ENCODE measurements around the gene PPP1R13B.

The PPP1R13B gene

DNA sequence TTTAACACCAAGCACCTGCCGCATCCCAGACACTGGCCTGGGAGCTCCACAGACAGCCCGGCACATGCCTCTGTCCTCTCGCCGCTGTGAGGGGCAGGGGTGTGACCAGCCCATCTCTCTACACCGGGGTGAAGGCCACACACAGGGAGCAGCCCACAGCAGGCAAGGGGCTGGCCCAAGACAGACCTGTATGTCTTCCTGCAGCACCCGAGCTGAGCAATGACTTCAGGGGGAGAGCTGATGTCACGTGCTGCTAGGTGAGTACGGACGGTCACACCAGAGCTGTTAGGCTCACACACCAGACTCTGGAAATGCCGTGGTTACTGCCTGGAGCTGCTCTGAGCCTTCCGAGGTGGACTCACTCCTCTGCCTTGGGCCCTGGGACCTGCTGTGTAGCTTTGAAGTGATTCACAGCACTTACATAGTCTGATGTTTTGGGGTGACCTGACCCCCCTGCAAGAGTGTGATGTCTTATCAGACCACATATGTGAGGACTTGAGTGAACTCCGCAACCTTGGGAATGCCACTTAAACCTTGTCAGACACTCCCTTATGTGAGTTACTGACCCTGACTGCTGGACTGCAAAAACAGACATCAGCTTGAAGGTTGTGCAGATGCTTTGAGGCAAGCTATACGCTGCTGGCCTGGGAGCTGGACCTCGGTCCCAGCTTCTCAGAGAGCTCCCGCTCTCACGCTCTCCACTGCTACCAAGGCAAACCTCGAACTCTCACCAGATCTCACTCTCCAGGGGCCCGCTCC lies 133.9 kb downstream of the PPP1R13B start:
- DNase-seq (ENCODE audit: low read depth), result no peak

DNA sequence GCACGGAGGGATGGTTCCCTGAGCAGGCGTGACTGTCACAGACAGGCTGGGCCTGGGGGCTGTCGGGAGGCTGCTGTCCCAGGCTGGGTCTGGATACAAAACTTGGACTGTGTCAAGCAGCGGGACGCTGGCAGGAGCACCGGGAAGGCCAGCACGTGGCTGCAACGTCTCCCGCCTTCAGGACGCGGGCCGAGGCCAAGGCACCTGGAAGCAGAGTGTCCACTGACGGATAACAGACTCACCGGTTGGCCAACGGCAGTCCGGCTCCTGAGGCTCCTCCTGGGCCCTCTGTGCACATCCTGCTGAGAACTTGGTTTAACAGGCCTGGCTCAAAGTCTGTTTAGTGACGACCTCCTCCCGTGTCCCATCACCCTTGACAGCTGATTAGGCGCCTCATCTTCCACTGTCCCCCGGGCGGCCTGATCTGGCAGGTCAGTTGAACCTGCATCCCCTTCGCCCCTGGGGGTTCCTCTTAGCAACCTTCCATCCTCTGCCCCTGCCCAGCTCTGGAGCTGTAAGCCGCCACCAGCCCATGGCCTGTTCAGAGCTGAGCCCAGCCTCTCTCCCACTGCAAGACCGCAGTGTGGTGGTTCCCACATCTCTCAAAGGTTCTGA lies 134.6 kb downstream of the PPP1R13B start:
- no peak for DNase-seq (ENCODE audit: low read depth)

DNA sequence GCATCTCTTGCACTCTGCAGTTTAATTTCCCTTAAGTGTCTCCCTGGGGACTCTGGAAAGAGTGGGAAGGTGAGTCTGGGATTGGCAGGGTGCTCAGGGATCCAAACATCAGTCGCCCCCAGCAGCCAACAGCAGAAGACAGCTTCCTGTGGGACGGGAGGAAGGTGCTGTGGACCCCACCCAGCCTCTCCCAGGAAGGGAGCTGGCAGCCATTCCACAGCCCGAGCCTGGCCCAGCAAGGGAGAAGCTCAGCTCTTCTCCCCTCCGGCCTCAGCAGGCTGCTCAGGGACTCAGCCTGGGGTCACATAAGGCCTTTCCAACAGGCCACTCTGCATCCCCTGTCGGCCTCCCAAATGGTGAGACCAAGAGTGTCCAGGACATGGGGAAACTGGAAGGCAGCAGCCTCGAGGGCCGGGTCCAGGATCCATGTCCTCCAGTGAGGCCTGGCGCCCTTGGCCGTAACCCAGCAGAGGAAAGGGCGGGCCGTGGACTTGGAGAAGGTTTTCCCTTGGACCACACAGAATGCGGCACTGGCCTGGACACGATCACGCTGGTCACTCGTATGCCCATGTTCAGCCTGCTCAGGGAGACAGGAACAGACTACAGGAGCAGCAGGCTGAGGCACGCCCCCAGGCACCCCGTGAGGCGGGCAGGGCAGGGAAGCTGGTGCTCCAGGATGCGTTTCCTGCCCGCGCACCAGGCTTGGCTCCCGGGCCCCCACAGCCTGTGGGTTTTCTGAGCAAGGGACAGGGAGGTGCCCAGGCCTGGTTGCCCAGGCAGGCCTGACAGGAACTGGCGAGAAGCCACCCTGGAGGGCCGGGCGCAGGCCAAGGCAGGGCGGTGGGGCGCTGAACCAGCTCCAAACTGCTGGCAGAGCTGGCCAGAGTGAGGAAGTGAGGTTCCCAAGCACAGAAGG lies 135.6 kb downstream of the PPP1R13B start:
- DNase-seq (ENCODE audit: low read depth), result no peak

DNA sequence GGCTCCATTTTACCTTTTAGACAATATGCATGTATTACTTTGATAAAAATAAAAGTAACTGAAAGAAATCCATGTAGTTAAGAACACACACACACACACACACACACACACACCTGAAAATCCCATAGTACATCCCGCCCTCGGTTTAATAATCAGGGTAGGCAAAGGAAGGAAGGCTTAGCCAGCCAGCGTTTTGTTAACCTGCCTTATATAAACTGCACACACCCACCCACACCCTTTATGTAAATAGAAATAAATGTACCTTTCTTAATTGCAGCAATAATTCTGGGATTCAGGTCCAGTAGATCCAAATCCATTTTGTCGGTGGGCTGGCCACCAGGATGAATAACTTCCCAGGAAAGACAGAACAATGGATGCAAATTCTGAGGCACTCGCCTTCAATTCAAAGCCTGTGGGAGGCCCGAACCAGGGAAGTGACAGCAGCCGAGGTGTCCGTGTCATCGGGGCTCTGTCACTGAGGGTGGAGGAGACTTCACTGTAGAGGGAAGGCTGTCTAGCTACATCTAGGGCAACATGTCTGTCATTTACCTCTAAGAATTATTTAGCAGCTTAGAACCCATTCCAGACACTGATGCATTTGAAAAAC lies 136.5 kb downstream of the PPP1R13B start:
- DNase-seq (ENCODE audit: low read depth), result no peak

DNA sequence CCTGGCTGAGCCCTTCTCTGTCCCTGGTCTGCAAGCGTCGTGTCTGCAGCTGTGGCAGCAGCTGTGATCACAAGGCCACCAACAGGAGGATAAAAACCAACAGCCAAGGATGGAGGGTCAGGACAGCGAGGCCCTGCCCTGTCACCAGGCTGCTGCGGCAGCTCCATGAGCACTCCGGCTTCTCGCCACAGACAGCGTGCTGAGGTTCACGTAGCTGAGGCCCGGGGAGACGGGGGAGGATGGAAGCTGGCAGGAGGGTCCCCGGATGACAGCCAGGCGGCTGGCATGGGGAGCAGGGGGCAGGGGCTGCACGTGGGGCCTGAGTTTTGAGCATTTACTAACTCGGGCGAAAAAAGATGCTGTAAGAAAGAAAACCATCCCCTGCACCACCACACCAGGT lies 137.6 kb downstream of the PPP1R13B start:
- DNase-seq (ENCODE audit: low read depth), result no peak

DNA sequence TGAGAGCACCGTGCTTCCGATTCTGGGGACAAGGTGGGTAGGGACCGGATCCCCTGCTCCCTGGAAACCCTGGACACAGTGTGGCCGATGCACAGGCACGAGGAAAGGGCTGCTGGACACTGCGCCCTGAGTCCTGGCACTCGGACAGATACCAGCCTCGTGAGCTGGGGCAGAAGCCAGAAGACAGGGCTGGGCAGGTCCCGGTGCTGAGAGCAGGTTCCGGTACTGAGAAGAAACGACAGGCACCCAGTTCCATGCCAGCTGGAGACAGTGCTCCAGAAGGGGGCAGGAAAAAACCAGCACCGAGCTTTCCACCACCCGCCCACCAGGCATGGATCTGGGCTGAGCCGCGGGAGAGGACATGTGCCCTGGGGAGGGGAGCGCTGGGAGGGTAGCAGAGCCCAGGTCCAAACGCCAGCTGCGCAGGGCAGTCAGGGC lies 138.6 kb downstream of the PPP1R13B start:
- DNase-seq (ENCODE audit: low read depth), result no peak

DNA sequence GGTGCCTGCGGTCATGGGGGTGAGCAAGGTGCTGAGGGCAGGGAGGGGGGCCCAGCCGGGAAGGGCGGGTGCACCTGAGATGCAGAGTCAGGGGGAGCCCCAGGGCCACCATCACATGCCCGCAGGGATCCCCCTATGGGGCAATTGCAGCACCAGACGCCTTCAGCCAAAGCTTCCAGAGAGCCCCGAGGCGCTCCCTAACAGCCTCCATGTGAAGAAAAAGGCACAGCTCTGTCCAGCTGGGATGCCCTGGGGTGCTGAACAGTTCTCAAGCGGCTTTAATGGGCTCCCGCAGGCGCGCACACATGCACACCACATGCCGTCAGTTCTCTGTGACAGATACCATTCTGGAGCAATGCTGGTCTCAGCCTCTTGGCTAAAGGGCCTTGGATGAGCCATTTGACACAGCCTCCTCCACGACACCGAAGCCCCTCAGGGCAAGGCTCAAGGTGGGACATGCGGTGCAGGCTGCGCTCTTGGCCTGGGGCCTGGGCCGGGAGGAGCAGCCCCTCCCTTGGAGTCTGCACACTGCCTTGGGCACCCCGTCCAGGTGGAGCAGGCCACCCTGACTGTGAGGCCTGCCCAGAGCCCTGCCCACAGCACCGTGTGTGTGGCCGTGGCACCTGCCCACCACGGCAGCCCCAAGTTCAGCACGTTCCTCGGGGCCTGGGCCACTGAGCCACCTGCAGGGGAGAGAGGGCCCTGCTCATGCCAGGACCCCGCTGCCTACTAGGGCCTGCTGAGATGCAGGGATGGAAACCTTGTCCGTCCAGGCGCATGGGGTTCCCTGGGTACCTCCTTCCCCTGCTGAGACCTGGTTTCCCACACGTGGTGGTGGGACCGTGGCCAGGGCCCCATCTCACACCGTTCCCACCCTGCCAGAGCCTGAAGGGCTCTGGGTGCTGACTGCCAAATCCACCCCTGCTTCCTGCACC lies 139.8 kb downstream of the PPP1R13B start:
- DNase-seq (ENCODE audit: low read depth), result no peak

DNA sequence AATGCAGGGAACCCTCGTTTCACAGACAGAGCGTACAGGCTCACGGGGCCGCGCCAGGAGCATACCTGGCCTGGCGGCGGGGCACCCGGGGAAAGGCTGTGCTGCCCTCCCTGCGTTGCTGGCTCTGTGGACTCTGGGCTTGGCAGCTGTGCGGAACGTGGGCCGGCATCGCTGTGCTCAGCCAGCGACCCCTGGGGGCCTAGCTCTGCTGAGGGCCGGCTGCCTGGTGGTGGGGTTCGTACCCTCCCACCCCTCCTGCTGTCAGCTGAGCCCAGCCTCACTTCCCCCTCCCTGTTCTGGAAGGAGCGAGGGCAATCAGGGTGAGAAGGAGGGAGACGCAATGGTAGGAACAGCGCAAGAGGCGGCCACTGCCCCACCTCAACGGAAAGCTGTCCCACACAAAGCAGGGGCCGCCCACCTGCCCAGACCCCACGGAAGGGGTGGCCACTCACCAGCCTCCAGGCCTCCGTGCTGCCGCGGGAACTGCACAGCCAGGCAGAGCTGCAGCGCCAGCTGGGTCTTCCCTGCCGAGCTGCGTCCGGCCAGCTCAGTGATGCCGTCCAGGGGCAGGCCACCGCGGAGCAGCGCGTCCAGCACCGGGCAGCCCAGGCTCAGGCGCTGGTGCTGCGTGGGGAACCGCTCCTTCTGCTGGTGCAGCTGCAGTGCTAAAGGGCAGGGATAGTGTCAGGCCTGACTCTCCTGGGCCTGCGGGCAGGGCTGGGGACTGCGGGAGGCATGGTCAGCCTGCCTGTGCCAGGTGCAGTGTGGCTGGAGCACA lies 140.6 kb downstream of the PPP1R13B start:
- DNase-seq (ENCODE audit: low read depth), result no peak

DNA sequence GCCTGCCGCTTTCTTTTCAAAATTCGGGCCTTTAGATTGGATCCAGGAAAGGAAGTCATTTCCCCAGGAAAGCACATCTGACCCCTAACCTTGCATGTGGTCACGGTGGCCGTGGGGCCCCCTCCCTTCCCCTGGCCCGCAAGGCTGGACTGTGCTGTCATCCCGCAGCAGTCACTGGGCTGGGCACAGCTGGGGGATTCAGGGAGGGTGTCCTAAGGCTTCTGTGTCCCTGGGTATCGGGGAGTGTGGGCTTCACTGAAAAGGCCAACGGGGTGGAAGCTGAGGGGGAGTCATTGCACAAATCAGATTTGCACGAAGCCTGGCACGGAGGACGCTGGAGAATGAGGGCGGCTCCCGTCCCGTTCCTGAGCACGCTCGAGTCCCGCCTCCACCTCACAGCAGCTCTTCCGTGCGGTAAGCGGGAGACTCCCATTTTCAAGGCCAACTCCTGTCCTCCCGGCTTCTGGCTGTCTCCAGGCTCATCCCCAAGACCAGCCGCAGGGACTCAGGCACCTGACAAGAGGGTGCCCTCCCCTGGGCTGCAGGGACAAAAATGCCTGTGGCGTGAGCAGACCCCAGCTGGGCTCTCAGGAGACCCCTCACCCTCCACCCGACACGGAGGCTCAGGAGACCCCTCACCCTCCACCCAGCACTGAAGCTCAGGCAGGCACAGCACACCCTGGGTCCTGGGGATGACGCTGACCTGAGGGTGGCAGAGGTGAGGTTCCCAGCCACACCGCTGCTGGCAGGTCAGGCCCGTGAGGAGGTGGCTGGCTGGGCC lies 141.7 kb downstream of the PPP1R13B start:
- no peak for DNase-seq (ENCODE audit: low read depth)

DNA sequence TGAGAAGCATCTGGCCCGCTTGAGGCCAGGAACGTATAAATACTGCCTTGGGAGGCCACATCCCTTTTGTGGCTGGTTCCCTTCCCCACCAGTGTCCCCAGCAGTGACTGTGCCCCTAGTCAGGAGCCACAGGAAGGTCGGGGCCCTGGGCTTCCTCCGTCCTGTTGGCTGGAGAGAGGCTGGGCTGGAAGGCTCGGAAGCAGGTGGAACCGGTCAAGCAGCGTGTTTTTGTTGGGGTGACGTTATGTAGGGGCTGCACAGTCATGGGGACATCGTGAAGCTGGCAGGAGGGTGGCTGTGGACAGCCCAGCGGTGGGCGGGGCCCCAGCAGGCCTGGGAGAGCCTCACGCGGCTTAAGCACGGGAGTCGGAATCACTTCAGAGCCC lies 142.3 kb downstream of the PPP1R13B start:
- no peak for DNase-seq (ENCODE audit: low read depth)

DNA sequence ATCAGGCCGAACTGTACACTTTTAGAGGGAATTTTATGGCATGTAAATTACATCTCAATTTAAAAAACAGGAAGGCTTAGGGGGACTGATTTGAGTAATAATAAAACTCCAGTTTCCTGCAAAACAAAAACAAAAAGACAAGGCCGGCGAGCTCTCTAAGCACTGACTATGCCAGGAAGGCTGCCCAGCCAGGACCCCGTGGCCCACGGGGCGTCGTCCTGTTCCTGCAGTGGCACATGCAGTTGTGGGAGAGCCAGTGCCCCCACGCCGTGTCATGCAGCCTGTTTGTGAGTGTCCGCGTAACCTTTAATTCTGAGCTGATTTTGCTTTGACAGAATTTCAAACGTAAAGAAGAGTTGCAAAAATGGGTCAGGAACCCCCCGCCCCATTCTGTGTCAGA lies 142.7 kb downstream of the PPP1R13B start:
- no peak for DNase-seq (ENCODE audit: low read depth)

DNA sequence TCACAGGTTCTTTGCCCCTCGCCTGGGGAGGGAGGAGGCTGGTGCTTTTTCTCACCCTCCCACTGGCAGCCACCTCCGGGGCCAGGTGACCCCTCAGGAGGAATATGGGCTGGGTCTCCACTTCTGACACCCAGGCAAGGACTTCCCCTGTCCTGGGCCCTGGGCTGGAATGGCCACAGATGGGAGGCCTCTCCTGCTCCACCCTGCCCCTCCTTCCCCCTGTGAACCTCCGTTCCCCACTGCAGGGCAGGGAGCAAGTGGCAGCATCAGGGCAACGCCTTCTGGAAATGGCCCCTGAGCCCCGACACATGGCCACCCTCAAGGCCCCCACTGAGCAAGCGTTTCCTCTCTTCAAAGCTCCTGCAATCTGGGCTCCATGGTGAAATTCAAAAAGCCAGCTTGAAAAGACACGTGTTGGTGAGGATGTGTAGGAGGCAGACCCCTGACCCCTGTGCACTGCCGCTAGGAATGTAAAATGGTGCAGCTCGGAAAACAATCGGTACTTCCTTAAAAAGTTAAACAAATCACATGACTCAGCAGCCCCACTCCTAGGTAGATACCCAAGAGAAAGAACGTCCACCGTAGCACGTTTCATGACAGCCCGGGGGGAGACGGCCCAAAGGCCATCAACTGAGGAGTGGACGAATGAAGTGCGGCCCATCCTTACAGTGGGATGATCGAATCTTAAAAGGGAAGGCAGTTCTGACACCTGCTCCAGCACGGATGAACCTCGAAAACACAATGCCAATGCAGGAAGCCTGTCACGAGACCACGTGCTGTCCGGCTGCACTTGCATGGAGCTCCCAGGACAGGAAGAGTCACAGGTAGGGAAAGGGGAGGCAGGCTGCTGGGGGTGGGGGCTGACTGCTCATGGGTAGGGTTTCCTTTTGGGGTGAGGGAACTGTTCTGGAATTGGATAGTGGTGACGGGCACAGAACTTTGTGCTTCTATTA lies 143.7 kb downstream of the PPP1R13B start:
- no peak for DNase-seq (ENCODE audit: low read depth)

DNA sequence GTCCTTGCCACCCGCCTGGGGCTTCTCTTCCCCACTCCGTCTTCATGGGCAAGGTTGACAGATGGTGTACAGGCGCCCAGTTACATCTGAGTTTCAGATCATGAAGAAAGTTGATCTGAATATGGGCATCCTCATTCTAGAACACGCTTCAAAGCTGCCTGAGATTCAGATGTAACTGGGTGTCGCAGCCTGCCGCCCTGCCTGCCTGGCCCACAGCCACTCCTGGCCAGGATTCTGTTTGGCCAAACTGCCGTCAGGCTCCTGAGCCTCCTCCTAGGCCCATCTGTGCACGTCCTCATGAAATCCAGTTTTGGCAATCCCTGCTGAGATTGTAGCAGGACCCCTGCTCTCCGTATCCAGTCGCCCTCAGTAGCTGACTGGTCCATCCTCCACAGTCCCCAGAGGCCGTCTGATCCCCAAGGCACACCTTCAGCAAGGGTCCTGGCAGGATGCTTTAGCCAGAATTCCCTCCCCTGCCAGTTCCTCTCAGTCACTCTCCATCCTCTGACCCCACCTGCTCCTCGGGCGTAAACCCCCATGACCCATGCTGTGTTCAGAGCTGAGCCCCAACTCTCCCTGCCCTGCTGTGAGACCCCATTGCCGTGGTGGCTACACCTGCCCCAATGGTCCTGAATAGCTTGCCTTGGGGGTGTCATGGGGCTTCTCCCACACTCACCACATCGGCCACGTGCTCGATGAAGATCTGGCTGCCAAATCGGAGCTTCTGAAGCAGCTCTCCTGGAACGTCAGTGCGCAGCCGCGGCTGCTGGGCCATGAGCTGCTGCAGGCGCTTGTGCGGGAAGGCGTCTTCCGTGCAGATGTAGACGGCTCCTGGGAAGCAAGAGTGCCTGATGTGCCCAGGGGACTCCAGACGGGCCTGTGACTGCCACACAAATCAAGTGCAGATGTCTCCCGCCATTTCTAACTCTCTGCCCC lies 144.6 kb downstream of the PPP1R13B start:
- DNase-seq (ENCODE audit: low read depth), result no peak

DNA sequence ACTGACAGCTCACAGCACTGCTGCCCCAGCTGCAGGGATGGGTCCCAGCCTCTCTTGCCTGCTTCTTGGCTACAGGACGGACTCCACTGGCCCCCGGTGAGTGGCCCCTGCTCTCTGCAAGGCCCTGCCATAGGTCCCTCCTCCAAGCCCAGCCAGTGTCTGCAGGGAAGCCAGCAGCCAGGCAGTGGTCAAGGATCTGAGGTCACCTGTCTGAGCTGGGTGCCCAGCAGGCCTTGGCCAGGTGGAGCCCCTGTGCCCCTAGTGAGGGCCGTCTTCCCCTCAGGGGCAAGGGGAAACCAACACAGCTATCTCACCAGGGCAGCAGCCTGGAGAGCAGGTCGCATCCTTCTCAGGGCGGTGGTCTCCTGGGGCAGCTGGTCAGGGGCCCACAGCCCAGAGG lies 145.3 kb downstream of the PPP1R13B start:
- no peak for DNase-seq (ENCODE audit: low read depth)

DNA sequence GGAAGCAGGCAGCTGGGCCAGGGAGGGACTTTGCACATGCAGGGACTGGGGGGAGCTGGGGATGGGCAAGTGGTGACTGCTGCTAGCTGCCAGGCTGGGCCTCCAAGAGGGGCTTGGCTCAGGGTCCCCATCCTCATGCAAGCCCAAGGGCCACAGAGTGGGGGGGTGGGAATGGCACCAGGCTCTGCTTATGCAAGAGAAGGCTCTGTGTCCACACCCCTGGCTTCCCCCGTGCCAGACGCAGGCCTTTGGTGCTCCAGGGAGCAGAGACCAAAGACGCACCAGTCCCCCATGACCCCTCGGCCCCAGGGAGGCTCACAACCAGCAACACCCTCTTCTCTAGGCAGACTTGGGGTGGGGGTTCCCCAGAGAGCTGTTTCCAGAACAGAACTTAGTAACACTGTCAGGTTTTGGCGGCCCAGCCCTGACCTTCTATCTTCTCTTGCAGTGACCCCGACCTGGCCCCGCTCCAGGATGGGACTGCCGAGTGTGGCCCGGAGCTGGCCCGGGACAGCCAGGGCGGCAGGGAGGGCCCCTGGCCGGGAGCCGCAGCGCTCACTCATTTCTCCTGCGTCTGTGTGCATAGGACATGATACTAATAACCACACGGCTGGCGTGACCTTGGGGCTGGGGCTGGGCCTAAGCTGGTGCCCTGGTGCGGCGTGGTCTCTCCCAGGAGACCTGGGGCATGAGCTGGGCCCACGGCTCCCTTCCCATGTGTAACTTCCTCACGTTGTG lies 146.5 kb downstream of the PPP1R13B start:
- DNase-seq (ENCODE audit: low read depth), result no peak

DNA sequence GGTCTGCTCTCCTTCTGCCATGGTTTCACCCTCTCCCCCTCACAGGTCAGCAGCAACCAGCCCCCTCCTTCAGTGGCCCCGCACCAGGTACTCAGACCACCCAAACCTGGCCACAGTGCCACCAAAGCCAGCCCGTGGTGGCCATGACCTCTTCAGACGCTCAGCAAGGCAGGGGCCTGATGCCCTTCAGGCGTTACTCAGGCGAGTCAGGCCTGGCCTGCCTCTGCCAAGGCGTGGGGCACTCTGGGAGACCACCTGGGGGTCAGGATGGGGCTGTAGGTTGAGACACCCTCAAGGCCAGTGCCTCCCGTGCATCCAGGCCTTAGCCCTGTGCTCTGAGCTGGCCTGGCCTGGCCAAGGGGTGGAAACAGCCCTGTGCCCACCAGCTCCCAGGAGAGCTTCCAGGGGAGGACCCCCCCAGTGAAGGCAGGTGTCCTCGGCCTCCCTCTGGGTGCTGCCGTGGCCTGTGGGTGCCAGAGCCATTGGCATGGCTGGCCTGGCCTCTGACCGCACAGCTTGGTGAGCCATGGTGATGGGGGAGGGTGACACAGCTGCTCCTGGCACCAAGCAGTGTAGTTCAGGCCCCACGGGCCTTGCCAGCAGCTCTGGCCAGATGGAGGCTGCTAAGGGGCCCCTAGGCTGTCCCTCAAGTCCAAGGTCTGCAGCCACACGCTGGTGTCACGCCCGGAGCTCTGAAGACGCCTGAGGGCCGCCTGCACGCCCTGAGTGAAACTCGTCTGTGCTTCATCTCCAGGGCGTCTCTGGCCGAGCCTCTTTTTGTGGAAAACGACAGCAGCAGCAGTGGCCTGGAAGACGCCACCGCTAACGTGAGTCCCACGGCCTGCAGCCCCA lies 147.2 kb downstream of the PPP1R13B start:
- no peak for DNase-seq (ENCODE audit: low read depth)
